Fibroblast of gingiva (primary cell): ENCODE data around the gene CCNDBP1.
A peak's percentile ranks its signal among the peaks of the same experiment; 100 is the strongest.
"Not testable (repeated sequence)": the region's sequence is repeated elsewhere in the genome, so short reads cannot be mapped to it uniquely, and the experiment has no call there.

ENCODE experiments used
- DNase-seq: peaks from one replicate; pipeline ENCODE4 v3.0.0-alpha.2; 2011; ENCODE audit warnings: low read depth

CCNDBP1 gene, protein sequence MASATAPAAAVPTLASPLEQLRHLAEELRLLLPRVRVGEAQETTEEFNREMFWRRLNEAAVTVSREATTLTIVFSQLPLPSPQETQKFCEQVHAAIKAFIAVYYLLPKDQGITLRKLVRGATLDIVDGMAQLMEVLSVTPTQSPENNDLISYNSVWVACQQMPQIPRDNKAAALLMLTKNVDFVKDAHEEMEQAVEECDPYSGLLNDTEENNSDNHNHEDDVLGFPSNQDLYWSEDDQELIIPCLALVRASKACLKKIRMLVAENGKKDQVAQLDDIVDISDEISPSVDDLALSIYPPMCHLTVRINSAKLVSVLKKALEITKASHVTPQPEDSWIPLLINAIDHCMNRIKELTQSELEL

DNA sequence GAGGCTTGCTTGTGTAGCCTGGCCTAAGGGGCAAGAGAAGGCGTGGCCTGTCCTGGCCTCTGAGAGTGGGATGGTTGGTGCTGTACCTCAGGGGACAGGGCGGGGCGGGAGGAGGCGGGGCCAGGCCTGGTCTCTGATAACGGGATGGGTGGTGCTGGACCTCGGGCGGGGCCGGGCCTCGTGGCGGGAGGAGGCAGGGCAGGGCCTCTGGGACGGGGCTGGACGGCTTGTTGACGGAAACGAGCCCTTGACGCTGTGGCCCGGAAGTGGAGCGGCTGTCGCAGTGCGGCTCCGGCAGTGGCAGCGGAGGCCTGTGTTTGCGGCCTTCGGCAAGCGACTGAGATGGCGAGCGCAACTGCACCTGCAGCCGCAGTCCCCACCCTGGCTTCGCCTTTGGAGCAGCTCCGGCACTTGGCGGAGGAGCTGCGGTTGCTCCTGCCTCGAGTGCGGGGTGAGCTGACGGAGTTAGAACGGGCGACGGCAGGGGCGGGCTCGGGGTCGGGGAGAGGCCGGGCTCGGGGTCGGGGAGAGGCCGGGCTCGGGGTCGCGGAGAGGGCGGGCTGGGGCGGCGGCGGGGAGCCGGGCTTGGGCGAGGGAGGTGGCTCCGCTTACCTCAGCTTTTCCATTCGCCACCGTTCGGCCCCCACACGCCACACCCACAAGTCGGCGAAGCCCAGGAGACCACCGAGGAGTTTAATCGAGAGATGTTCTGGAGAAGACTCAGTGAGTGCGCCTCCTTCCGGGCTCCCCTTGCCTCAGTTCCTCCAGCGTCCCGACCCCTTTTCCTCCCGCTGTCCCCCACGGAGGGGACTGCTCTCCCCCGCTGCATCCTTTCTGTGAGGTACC, at the start of gene CCNDBP1:
Gene CCNDBP1, plus strand, starts transcription at position 247 of the 846 bp plus-strand sequence. Its CDS starts 96 bp downstream, at position 343.
- peak; percentile 85 for DNase-seq

DNA sequence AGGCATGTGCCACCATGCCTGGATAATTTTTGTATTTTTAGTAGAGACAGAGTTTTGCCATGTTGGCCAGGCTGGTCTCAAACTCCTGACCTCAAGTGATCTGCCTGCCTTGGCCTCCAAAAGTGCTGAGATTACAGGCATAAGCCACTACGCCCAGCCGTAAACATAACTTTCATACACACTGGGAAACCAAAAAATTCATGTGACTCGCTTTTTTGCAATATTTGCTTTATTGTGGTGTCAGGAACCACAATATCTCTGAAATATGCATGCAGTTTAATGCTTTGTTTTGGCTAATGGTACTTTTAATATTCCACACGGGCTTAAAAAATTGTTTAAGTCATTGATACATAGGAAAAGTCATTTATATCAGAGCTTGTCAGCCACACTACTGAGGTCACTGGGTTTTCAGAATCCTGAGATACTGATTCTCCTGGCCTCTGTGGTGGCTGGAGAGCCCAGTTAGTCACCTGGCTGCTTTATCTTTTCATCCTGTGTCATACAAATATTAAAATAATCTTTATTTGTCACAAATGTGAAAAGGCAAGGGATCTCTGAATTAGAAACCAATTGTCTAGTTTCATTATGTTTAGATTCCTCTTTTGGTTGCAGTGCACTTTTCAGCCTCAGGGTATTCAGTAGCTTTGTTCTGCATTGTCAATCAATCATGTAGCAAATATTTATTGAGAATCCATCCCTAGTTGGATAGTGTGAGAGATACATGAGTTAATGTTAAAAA, 41.8 kb upstream of the CCNDBP1 start:
- peak; percentile 2 for DNase-seq

- no peak for DNase-seq
Observed at GRCh38 chr15:43144512-43144911, 40.7 kb upstream of the CCNDBP1 start.

DNA sequence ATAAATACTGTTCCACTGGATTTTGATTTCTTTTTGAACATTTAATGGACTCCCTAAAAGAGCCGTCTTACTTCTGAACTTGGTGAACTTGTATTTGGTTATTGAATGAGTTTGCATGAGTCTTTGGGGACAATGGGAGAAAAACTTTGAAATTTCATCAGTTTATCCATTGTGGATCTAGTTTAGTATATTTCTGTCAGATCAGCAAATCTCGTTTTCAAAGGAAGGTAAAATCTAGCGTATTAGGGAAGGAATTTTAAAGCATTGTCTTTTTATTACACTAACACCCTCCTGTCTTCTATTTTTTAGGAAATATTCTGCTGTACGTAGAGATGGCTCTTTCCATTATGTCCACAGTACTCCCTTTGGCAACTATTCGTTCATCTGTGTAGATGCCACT, 39.0 kb upstream of the CCNDBP1 start:
- DNase-seq, result no peak

- peak; percentile 91 for DNase-seq
Observed at GRCh38 chr15:43150191-43150929, 34.8 kb upstream of the CCNDBP1 start.

DNA sequence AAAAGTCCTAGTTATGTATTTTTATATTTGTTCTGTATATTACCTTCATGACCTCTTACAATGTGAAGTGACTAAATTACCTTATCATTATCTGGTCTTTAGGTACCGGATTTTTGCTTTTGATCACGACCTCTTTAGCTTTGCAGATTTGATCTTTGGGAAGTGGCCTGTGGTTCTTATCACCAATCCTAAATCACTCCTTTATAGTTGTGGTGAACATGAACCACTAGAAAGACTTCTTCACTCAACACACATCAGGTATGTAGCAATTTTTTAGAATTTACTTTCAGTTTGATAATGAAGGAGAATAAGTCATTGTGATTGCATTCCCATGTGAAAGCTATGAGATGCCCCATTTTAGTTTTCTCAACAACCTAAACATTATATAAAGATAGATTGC, 33.5 kb upstream of the CCNDBP1 start:
- no peak for DNase-seq

- DNase-seq, result no peak
Observed at GRCh38 chr15:43153269-43153668, 31.9 kb upstream of the CCNDBP1 start.

- no peak for DNase-seq
Observed at GRCh38 chr15:43165801-43166325, 19.3 kb upstream of the CCNDBP1 start.

GRCh38 chr15:43167261-43167660, 17.9 kb upstream of the CCNDBP1 start:
- DNase-seq, result not testable (repeated sequence)

- DNase-seq, result peak; percentile 2
Observed at GRCh38 chr15:43168192-43169107, 16.8 kb upstream of the CCNDBP1 start.

DNA sequence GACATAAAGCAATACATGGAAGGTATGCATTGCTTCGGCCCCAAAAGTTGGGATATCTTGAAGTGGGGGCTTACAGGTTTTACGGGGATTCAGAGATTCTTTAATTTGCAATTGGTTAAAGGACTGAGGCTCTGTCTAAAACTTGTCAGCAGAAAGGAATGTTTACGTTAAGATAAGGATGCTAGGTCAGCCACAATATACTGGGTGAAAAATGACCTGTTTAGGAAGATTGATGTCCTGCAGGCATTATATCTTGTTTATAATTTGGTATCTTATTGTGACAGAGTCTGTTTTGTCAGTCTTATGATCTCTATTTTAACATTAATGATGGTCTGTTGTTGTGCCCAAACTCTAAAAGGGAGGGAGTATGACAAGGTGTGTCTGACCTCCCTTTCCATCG, 15.3 kb upstream of the CCNDBP1 start:
- DNase-seq, result no peak

DNA sequence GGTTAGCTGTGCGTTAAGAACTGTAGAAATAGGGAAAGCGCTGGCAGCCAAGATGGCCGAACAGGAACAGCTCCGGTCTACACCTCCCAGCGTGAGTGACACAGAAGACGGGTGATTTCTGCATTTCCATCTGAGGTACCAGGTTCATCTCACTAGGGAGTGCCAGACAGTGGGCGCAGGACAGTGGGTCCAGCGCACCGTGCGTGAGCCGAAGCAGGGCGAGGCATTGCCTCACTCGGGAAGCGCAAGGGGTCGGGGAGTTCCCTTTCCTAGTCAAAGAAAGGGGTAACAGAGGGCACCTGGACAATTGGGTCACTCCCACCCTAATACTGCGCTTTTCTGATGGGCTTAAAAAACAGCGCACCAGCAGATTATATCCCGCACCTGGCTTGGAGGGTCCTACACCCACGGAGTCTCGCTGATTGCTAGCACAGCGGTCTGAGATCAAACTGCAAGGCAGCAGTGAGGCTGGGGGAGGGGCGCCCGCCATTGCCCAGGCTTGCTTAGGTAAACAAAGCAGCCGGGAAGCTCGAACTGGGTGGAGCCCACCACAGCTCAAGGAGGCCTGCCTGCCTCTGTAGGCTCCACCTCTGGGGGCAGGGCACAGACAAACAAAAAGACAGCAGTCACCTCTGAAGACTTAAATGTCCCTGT, 9.4 kb upstream of the CCNDBP1 start:
- not testable (repeated sequence) for DNase-seq

GRCh38 chr15:43177147-43177546, 8.1 kb upstream of the CCNDBP1 start:
- DNase-seq, result not testable (repeated sequence)

GRCh38 chr15:43183270-43183669, 1.9 kb upstream of the CCNDBP1 start:
- DNase-seq, result no peak

DNA sequence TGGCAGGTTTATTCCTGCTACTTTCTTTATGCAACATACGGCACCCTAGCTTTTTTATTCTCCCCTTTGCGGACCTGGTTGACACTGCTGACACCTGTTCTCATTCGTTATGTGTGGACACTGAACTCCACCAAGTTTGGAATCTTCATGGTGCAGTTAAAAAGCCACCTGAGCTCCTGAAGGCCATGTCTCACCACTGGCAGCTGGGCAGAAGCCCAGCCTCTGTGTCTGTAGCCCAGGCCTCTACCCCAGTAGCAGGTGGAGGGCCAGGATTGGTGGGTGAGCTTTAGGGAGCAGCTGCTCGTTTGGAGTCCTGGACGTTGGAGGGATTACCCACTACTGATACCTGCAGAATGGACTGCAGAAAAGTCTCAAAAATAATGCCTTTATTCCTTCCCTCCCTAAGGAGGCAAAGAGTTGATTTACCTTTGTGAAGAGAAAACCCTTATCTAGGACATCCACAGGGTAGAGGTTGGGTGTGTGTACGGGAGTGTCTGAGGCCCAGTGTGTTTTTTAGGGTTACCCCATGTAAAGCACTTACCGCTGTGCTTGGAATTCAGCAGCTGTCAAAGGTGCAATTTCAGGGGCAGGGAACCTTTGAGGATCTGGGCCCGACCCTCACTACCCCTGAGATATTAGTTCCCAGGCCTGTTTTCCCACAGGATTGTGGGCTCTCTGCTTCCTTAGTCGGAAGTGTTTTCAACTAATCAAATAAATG, 637 bp upstream of the CCNDBP1 start:
- no peak for DNase-seq

DNA sequence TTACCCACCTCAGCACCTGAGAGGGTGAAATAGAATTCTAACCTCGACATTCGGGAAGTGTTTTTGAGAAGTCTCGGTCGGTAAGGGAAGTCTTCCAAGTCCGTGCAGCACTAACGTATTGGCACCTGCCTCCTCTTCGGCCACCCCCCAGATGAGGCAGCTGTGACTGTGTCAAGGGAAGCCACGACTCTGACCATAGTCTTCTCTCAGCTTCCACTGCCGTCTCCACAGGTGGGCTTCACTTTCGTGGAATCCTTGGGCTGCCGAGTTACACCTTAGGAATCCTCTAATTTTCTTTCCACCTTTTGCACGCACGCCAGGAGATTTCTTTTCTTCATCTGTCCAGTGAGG, 775 bp downstream of the CCNDBP1 start:
- no peak for DNase-seq

- peak; percentile 64 for DNase-seq
Observed at GRCh38 chr15:43187544-43188155, 2.4 kb downstream of the CCNDBP1 start.

DNA sequence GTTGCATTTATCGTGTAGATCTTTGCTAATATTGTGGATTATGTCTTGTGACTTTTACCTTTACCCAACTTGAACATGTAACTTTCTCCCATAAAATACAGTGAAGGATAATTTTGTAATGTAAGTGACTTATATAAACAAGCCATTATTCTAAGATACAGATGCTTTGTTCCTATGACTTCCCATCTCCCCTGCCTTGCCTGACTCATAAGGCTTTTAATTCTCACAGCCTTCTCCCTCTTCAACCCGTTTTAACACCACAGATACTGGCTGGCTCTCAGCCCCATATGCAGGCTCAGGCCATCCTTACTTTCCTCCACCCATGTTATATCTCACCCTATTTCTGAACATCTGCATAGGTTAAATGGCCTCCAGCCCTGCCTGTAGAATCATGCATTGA, 4.1 kb downstream of the CCNDBP1 start:
- no peak for DNase-seq

DNA sequence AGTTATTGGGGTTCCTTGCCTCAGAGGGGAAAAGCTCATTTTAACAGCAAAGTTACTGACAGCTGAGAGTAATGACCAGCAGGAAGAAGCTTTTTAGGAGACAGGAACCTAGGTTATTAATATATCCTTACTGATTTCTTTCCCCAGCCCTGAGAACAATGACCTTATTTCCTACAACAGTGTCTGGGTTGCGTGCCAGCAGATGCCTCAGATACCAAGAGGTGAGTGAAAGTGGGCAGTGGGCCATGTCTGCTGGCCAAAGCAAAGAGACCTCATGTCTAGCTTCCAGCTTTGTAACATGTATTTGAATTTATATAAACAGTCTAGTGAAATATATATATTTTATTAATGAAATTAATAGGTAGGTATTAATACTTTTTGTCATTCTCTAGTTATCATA, 5.0 kb downstream of the CCNDBP1 start:
- no peak for DNase-seq
